Non-pigmented ciliary epithelial cell (primary cell): ENCODE data around the gene TOM1L1.
A peak's percentile ranks its signal among the peaks of the same experiment; 100 is the strongest.

Experiments
- DNase-seq: peaks from one replicate; pipeline ENCODE4 v3.0.0-alpha.2; 2010; ENCODE audit warnings: low read depth

Gene TOM1L1

GRCh38 chr17:54992797-54993639 is 92.4 kb downstream of the TOM1L1 start:
- DNase-seq: peak; percentile 18

DNA sequence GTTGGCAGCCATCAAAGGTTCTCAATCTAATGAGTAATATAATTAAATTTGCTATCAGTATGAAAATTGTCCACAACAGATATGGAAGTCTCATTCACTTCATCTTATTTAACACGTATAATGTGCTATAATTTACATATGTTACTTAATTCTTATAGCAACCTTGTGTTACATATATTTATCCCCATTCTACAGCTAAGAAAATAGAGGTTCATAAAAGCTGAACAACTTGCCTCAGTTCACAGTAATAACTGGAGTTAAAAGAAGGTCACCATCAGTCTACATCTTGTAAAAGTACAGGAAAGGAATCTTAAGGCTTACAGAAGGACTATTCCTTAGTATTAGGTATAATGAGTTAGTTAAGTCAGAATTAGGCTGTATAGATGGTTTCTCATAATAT is 95.8 kb downstream of the TOM1L1 start:
- no peak for DNase-seq

GRCh38 chr17:55002458-55002857 is 101.8 kb downstream of the TOM1L1 start:
- no peak for DNase-seq

DNA sequence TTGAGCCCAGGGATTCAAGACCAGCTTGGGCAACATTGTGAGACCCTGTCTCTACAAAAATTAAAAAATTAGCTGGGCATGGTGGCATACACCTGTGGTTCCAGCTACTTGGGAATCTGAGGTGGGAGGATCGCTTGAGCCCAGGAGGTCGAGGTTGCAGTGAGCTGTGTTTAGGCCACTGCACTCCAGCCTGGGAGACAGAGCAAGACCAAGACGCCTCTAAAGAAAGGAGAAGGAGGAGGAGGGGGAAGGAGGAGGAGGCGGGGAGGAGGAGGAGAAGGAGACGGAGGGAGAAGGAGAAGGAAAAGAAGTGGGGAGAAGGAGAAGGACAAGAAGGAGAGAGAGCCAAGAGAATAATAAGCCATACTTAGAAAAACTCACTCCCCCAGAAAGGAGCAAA is 103.8 kb downstream of the TOM1L1 start:
- DNase-seq: no peak

DNA sequence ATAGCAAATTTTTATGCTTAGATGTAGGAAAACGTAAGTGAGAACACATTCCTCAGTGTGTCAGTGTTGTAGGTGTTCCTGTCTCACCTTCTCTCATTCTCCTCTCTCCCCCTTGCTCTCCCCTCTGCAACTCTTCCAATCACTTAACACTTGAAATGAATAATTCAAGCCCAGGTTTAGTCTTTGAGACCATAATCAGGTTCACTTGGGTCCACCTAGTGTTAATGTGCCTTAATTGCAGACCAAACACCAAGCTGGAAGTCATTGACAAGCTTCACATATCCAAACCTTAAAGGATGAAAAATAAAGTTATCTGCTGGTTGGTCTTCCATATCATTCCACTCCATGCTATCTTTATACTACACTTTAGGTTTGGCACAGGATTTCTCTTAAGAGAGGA is 104.9 kb downstream of the TOM1L1 start:
- no peak for DNase-seq
